Right lobe of liver (tissue), 6 donors: ENCODE data around the gene OTOP2. TPM values are rescaled to one million over a fixed set of nuclear protein-coding genes. Genes with fewer than 3 reads are reported as not detected.

ENCODE experiments used
- ATAC-seq, 4 donors: fragments of 200-7000 bp; cut with Tn5 transposase; one replicate each; pipeline ENCODE4 v1.9.1; 2020; ENCODE audit warnings: mild to moderate bottlenecking in 4 of 4, moderate library complexity in 4 of 4
- DNase-seq, 3 donors: peaks; one replicate each; pipeline ENCODE4 v3.0.0-alpha.2; 2020
- H3K27ac ChIP-seq, 3 donors: fragments of 200-600 bp; one replicate each; pipeline ENCODE4 v1.8.0; 2022
- H3K27me3 ChIP-seq, 2 donors: fragments of 200-600 bp; one replicate each; pipeline ENCODE4 v1.8.0; 2022
- H3K36me3 ChIP-seq, 4 donors: fragments of 200-600 bp; sonication (generic) in 1 of 4; one replicate each; pipeline versions ENCODE4 v1.5.1 to v1.8.0; 2017 to 2022; ENCODE audit warnings: control low read depth in 1 of 4
- H3K4me1 ChIP-seq, 4 donors: fragments of 200-600 bp; sonication (generic) in 1 of 4; one replicate each; pipeline versions ENCODE4 v1.5.1 to v1.8.0; 2017 to 2022; ENCODE audit warnings: control low read depth in 1 of 4
- H3K4me3 ChIP-seq, 3 donors: fragments of 200-600 bp; one replicate each; pipeline ENCODE4 v1.8.0; 2022
- H3K9me3 ChIP-seq, 4 donors: fragments of 200-600 bp; sonication (generic) in 1 of 4; one replicate each; pipeline versions ENCODE4 v1.5.1 to v1.8.0; 2017 to 2022; ENCODE audit warnings: control low read depth in 1 of 4
- CTCF ChIP-seq, 4 donors: fragments of 200-600 bp in 3 of 4; fragments of 450-650 bp in 1 of 4; IDR thresholded peaks; one replicate each; pipeline versions ENCODE4 v1.5.1 to v1.8.0; 2016 to 2022; ENCODE audit warnings: antibody characterized with exemption in 4 of 4, mild to moderate bottlenecking in 2 of 4
- POLR2A ChIP-seq: fragments of 450-650 bp; IDR thresholded peaks from one replicate; pipeline ENCODE4 v1.6.1; 2017; ENCODE audit warnings: antibody characterized with exemption, mild to moderate bottlenecking
- WGBS: methylation state at CpG from one replicate; pipeline ENCODE4 v1.1.6; 2018; ENCODE audit warnings: low coverage, low lambda C conversion rate; ENCODE audit not compliant: insufficient coverage; ENCODE audit errors: missing lambda C conversion rate; 5-methylcytosine and 5-hydroxymethylcytosine counted together
- intact Hi-C, 2 donors: fragments of 100-400 bp; cut with DNase I; formaldehyde crosslinking; loops; one replicate each; pipeline versions ENCODE4 v1.11.2 to v1.14.1; 2022
- total RNA-seq, 6 experiments: library from RNA; depleted of rRNA in 2 of 6; stranded (reverse); fragments of >200 nt in 2 of 6; fragmentation: NEBNext Ultra II Directional in 3 of 6; extraction: Animal tissue kit (Norgen Biotek cat#: 25700) in 3 of 6; gene quantifications; one replicate each; pipeline versions ENCODE4 v1.1.0 to v1.2.4, GENCODE V29; 2016 to 2023
- donor health status: DM: no; HTN: yes; CAD: no.
- donor health status: DM: no; HTN: no; CAD: no.
- donor health status: DM: no; HTN: no; CAD: no.
- donor health status: DM: no; HTN: yes; CAD: no.
- donor health status: DM: no; HTN: yes; CAD: no.

OTOP2 gene
- total RNA-seq, 6 experiments from 2014 or later = not detected

GRCh38 chr17:74922694-74923537 is 1.2 kb upstream of the OTOP2 start, which contains the start of gene USH1G:
Gene USH1G (minus strand): TSS chr17:74923255. CDS start chr17:74923073, 182 bp downstream.
- intact Hi-C loops = loop anchor here in 1 of 2 donors (5.0 kb wide), 1 partner anchor 34 kb away; no protein-coding TSS in a partner anchor
- ATAC-seq (peak; percentile 2 to 26 (median 14)), DNase-seq (no peak)
- under 1% methylated on average over 18 of the region's 57 CpGs for WGBS
- H3K27ac ChIP-seq = no peak within 1 kb of the TSS
- H3K9me3 ChIP-seq = no peaks in the 10 kb centered on the region
- H3K36me3 ChIP-seq = no peaks in the 10 kb centered on the region
- no peak for TF ChIP-seq CTCF (IDR thresholded peaks at IDR 0.05)
- no peak for TF ChIP-seq POLR2A
- no peak within 1 kb of the TSS for H3K4me3 ChIP-seq
- H3K4me1 ChIP-seq = peaks cover 0 to 12% (median 4%) of the 10 kb centered on the region in 4 donors
- peaks cover 0 to 22% of the 10 kb centered on the region in 2 donors for H3K27me3 ChIP-seq

GRCh38 chr17:74923538-74924249 is 379 bp upstream of the OTOP2 start:
- ATAC-seq = peak; percentile 68 to 87 (median 82)
- TF ChIP-seq POLR2A (no peak), CTCF (IDR thresholded peaks at IDR 0.05) (peak; percentile 59 to 88 (median 82))
- Histone ChIP-seq H3K27ac (no peak overlapping the region), H3K36me3 (no peaks in the 10 kb centered on the region), H3K9me3 (no peaks in the 10 kb centered on the region), H3K4me1 (peaks cover 0 to 12% (median 4%) of the 10 kb centered on the region in 4 donors), H3K27me3 (peaks cover 0 to 22% of the 10 kb centered on the region in 2 donors), H3K4me3 (no peak overlapping the region)
- 0% methylated on average over 3 of the region's 59 CpGs for WGBS
- intact Hi-C loops = loop anchor here in 1 of 2 donors (5.0 kb wide), 1 partner anchor 34 kb away; no protein-coding TSS in a partner anchor
- DNase-seq = peak; percentile 76 to 79 (median 77)

- peaks cover 0 to 12% (median 4%) of the 10 kb centered on the region in 4 donors for H3K4me1 ChIP-seq
- no peak overlapping the region for H3K27ac ChIP-seq
- no peaks in the 10 kb centered on the region for H3K36me3 ChIP-seq
- ATAC-seq (no peak), DNase-seq (no peak)
- no peaks in the 10 kb centered on the region for H3K9me3 ChIP-seq
- peaks cover 0 to 22% of the 10 kb centered on the region in 2 donors for H3K27me3 ChIP-seq
- no peak overlapping the region for H3K4me3 ChIP-seq
- WGBS = 73% methylated on average over 2 of the region's 3 CpGs
- intact Hi-C loops = no loop called here
- TF ChIP-seq POLR2A = no peak
- TF ChIP-seq CTCF (IDR thresholded peaks at IDR 0.05) = no peak
These were observed 1.2 kb downstream of the OTOP2 start for GRCh38 chr17:74925242-74925641.

GRCh38 chr17:74928786-74929185 is 4.7 kb downstream of the OTOP2 start:
- no peak for DNase-seq
- Histone ChIP-seq H3K4me3 (no peak overlapping the region), H3K9me3 (no peaks in the 10 kb centered on the region), H3K4me1 (peaks cover 0 to 4% (median 0%) of the 10 kb centered on the region in 4 donors), H3K27me3 (peaks cover 0 to 13% of the 10 kb centered on the region in 2 donors), H3K36me3 (no peaks in the 10 kb centered on the region), H3K27ac (no peak overlapping the region)
- no peak for ATAC-seq
- intact Hi-C loops = no loop called here
- 47% methylated on average over 3 of the region's 6 CpGs for WGBS
- no peak for TF ChIP-seq POLR2A
